Brain microvascular endothelial cell (primary cell): ENCODE results near the gene DCBLD2.

ENCODE experiments used
- DNase-seq: peaks from one replicate; pipeline ENCODE4 v3.0.0-alpha.2; 2020
- H3K27ac ChIP-seq: fragments of 250-450 bp; sonication (Bioruptor Pico); 2 replicates; pipeline ENCODE4 v1.5.1; 2020; ENCODE audit warnings: mild to moderate bottlenecking, moderate library complexity
- H3K27me3 ChIP-seq: fragments of 250-450 bp; sonication (Bioruptor Pico); replicated peaks from 2 replicates; pipeline ENCODE4 v1.5.1; 2020; ENCODE audit warnings: mild to moderate bottlenecking
- H3K36me3 ChIP-seq: fragments of 250-450 bp; sonication (Bioruptor Pico); replicated peaks from 2 replicates; pipeline ENCODE4 v1.5.1; 2020; ENCODE audit warnings: mild to moderate bottlenecking
- H3K4me3 ChIP-seq: 2 replicates; pipeline ENCODE4 v1.5.1; 2011; ENCODE audit warnings: low read depth, mild to moderate bottlenecking, control low read depth, low read length, moderate library complexity
- CTCF ChIP-seq: IDR thresholded peaks from 2 replicates; pipeline ENCODE4 v1.5.1; 2011; ENCODE audit warnings: low read depth, mild to moderate bottlenecking, moderate library complexity, low read length, control low read depth, inconsistent platforms; ENCODE audit errors: missing control alignments
- in situ Hi-C: cut with HindIII; loops from 2 replicates; pipeline ENCODE4 v1.10.0; 2017; ENCODE audit warnings: low sequenced_read_pairs, low pct_ligation_motif_present

DCBLD2 gene

GRCh38 chr3:98890965-98891910 is 10.3 kb downstream of the DCBLD2 start:
- Histone ChIP-seq H3K4me3 (peak overlapping the region; percentile 1), H3K36me3 (peaks cover 70% of the 10 kb centered on the region), H3K27ac (peak overlapping the region; percentile 5), H3K27me3 (no peaks in the 10 kb centered on the region)
- TF ChIP-seq CTCF = no peak
- in situ Hi-C loops = loop anchor here (25.0 kb wide), 1 partner anchor 96 kb away; no protein-coding TSS in a partner anchor
- DNase-seq = no peak

GRCh38 chr3:98890181-98890835 is 11.2 kb downstream of the DCBLD2 start:
- no peak overlapping the region for H3K4me3 ChIP-seq

GRCh38 chr3:98887684-98888083 is 13.8 kb downstream of the DCBLD2 start:
- H3K36me3 ChIP-seq = peaks cover 54% of the 10 kb centered on the region
- no peak overlapping the region for H3K27ac ChIP-seq
- H3K27me3 ChIP-seq = no peaks in the 10 kb centered on the region
- DNase-seq = no peak
- in situ Hi-C loops = loop anchor here (25.0 kb wide), 1 partner anchor 100 kb away; no protein-coding TSS in a partner anchor
- no peak overlapping the region for H3K4me3 ChIP-seq
- no peak for TF ChIP-seq CTCF

More at GRCh38 chr3:98890181-98890835, 11.2 kb downstream of the DCBLD2 start:
- in situ Hi-C loops = loop anchor here (25.0 kb wide), 1 partner anchor 97 kb away; no protein-coding TSS in a partner anchor
- no peak for TF ChIP-seq CTCF
- Histone ChIP-seq H3K27ac (no peak overlapping the region), H3K27me3 (no peaks in the 10 kb centered on the region), H3K36me3 (peaks cover 63% of the 10 kb centered on the region)
- DNase-seq = no peak

- TF ChIP-seq CTCF = no peak
- Histone ChIP-seq H3K36me3 (peaks cover 51% of the 10 kb centered on the region), H3K4me3 (peak overlapping the region; percentile 6), H3K27ac (no peak overlapping the region), H3K27me3 (no peaks in the 10 kb centered on the region)
- no peak for DNase-seq
- in situ Hi-C loops = loop anchor here (25.0 kb wide), 1 partner anchor 101 kb away; no protein-coding TSS in a partner anchor
Observed at GRCh38 chr3:98886525-98886924, 15.0 kb downstream of the DCBLD2 start.

- Histone ChIP-seq H3K36me3 (peaks cover 53% of the 10 kb centered on the region), H3K27ac (no peak overlapping the region)
- no peak for TF ChIP-seq CTCF
Observed at GRCh38 chr3:98885851-98886250, 15.6 kb downstream of the DCBLD2 start.

More at GRCh38 chr3:98885851-98886250, 15.6 kb downstream of the DCBLD2 start:
- DNase-seq = no peak
- Histone ChIP-seq H3K27me3 (no peaks in the 10 kb centered on the region), H3K4me3 (peak overlapping the region; percentile 4)
- in situ Hi-C loops = loop anchor here (25.0 kb wide), 1 partner anchor 101 kb away; no protein-coding TSS in a partner anchor
